OCI-LY3 (cell line): Measurements from ENCODE around the gene RPS26.
"Not testable (repeated sequence)": the region's sequence is repeated elsewhere in the genome, so short reads cannot be mapped to it uniquely, and the experiment has no call there.

Experiments
- H2AFZ ChIP-seq: fragments of 200-600, 300-600 bp; shearing (Covaris generic); 2 replicates; pipeline ENCODE4 v1.6.0; 2014; ENCODE audit warnings: antibody characterized with exemption, low read depth, low read length
- H3K27ac ChIP-seq: fragments of 200-600, 300-600 bp; sonication (generic); 2 replicates; pipeline ENCODE4 v1.5.1; 2014; ENCODE audit warnings: mild to moderate bottlenecking, low read length, moderate library complexity, mixed read lengths
- H3K27me3 ChIP-seq: fragments of 200-600, 300-600 bp; sonication (generic); 2 replicates; pipeline ENCODE4 v1.6.1; 2014; ENCODE audit warnings: low read depth, low read length, mixed read lengths
- H3K36me3 ChIP-seq: fragments of 200-600, 300-600 bp; sonication (generic); replicated peaks from 2 replicates; pipeline ENCODE3; 2014; ENCODE audit warnings: low read depth, low read length, mixed read lengths
- H3K4me1 ChIP-seq: fragments of 300-600, 200-600 bp; sonication (generic); 2 replicates; pipeline ENCODE4 v1.6.1; 2014; ENCODE audit warnings: low read length, mixed read lengths
- H3K4me2 ChIP-seq: fragments of 200-600, 300-600 bp; sonication (generic); 2 replicates; pipeline ENCODE4 v1.6.1; 2014; ENCODE audit warnings: low read length, mixed read lengths
- H3K4me3 ChIP-seq: fragments of 300-600, 200-600 bp; sonication (generic); 2 replicates; pipeline ENCODE4 v1.5.1; 2014; ENCODE audit warnings: antibody characterized with exemption, mild to moderate bottlenecking, low read length, moderate library complexity
- H3K79me2 ChIP-seq: fragments of 300-600, 200-600 bp; shearing (Covaris generic); 2 replicates; pipeline ENCODE4 v1.6.1; 2014; ENCODE audit warnings: mild to moderate bottlenecking, low read length, mixed read lengths
- H3K9ac ChIP-seq: fragments of 300-600, 200-600 bp; shearing (Covaris generic); 2 replicates; pipeline ENCODE4 v1.6.0; 2014; ENCODE audit warnings: mild to moderate bottlenecking, low read length, moderate library complexity
- H3K9me3 ChIP-seq: fragments of 200-600, 300-600 bp; shearing (Covaris generic); 2 replicates; pipeline ENCODE4 v1.6.1; 2014; ENCODE audit warnings: low read length, mixed read lengths; ENCODE audit not compliant: insufficient read depth
- H4K20me1 ChIP-seq: fragments of 200-600, 300-600 bp; sonication (generic); 2 replicates; pipeline ENCODE4 v1.6.1; 2016; ENCODE audit warnings: low read length, mixed read lengths; ENCODE audit not compliant: insufficient read depth
- CTCF ChIP-seq: fragments of 200-600, 300-600 bp; sonication (generic); IDR thresholded peaks from 2 replicates; pipeline ENCODE4 v1.5.1; 2014; ENCODE audit warnings: antibody characterized with exemption, low read length, low read depth
- EZH2phosphoT487 ChIP-seq: fragments of 200-600 bp; shearing (Covaris generic); IDR thresholded peaks from 2 replicates; pipeline ENCODE4 v1.6.1; 2018; ENCODE audit warnings: antibody characterized with exemption, mixed run types, low read depth

The RPS26 gene

GRCh38 chr12:56042843-56043242 lies 1.1 kb downstream of the RPS26 start:
- Histone ChIP-seq H3K4me1 (peaks cover 29% of the 10 kb centered on the region), H3K9me3 (no peaks in the 10 kb centered on the region), H3K27ac (peak overlapping the region; percentile 74), H3K27me3 (no peaks in the 10 kb centered on the region), H3K36me3 (peaks cover 30% of the 10 kb centered on the region), H3K79me2 (peaks cover 23% of the 10 kb centered on the region), H4K20me1 (peaks cover 7% of the 10 kb centered on the region), H2AFZ (no peak overlapping the region), H3K9ac (peak overlapping the region; percentile 82), H3K4me2 (peak overlapping the region; percentile 99), H3K4me3 (peak overlapping the region; percentile 85)
- no peak for TF ChIP-seq CTCF
- no peak for TF ChIP-seq EZH2phosphoT487

- peak overlapping the region; percentile 71 for H3K27ac ChIP-seq
These were observed 4.5 kb downstream of the RPS26 start for GRCh38 chr12:56046027-56046780.

GRCh38 chr12:56053407-56053893 lies 11.7 kb downstream of the RPS26 start:
- Histone ChIP-seq H3K4me2 (no peak overlapping the region), H3K27me3 (no peaks in the 10 kb centered on the region), H3K36me3 (no peaks in the 10 kb centered on the region), H3K27ac (no peak overlapping the region), H3K79me2 (no peaks in the 10 kb centered on the region), H3K4me1 (no peaks in the 10 kb centered on the region), H4K20me1 (no peaks in the 10 kb centered on the region), H3K9ac (no peak overlapping the region), H3K9me3 (no peaks in the 10 kb centered on the region), H3K4me3 (no peak overlapping the region), H2AFZ (no peak overlapping the region)
- no peak for TF ChIP-seq EZH2phosphoT487
- TF ChIP-seq CTCF = no peak

More at GRCh38 chr12:56046027-56046780, 4.5 kb downstream of the RPS26 start:
- TF ChIP-seq EZH2phosphoT487 (no peak), CTCF (no peak)
- H3K79me2 ChIP-seq = peaks cover 23% of the 10 kb centered on the region
- 0 out of 2 replicates have a peak overlapping the region, but pooled peaks have one; percentile 80 for H2AFZ ChIP-seq
- peaks cover 30% of the 10 kb centered on the region for H3K36me3 ChIP-seq
- peaks cover 7% of the 10 kb centered on the region for H4K20me1 ChIP-seq
- H3K9ac ChIP-seq = peak overlapping the region; percentile 42; the same call in 1 of the 2 replicates
- H3K4me2 ChIP-seq = peak overlapping the region; percentile 60
- H3K4me1 ChIP-seq = peaks cover 23% of the 10 kb centered on the region
- H3K4me3 ChIP-seq = no peak overlapping the region
- no peaks in the 10 kb centered on the region for H3K27me3 ChIP-seq
- H3K9me3 ChIP-seq = no peaks in the 10 kb centered on the region

- H3K9ac ChIP-seq, H3K9me3 ChIP-seq, H3K4me2 ChIP-seq, H3K27ac ChIP-seq, H3K27me3 ChIP-seq, H3K79me2 ChIP-seq, H3K4me3 ChIP-seq, H3K36me3 ChIP-seq, H2AFZ ChIP-seq, H4K20me1 ChIP-seq, H3K4me1 ChIP-seq: not testable (repeated sequence)
These were observed 18.2 kb downstream of the RPS26 start for GRCh38 chr12:56059964-56060363.
